GM19397 (cell line): ENCODE data around the gene GPX6.
"Not testable (repeated sequence)": the region's sequence is repeated elsewhere in the genome, so short reads cannot be mapped to it uniquely, and the experiment has no call there.

ENCODE experiments used
- ATAC-seq: cut with Tn5 transposase; IDR thresholded peaks from one replicate; pipeline ENCODE4 v1.9.1; 2021; ENCODE audit warnings: mild to moderate bottlenecking, moderate library complexity; ENCODE audit not compliant: unreplicated experiment

Gene GPX6

GRCh38 chr6:28525496-28526039 is 10.0 kb upstream of the GPX6 start, which contains the start of gene GPX5:
Gene GPX5 (plus strand): TSS chr6:28525881. CDS start chr6:28526014, 133 bp downstream.
- no peak for ATAC-seq

- no peak for ATAC-seq
These were observed 7.6 kb upstream of the GPX6 start for GRCh38 chr6:28523241-28523622.

GRCh38 chr6:28522594-28523240 is 7.1 kb upstream of the GPX6 start:
- ATAC-seq, result no peak

GRCh38 chr6:28517964-28518363 is 2.4 kb upstream of the GPX6 start:
- ATAC-seq, result no peak

GRCh38 chr6:28512387-28512786 is 3.2 kb downstream of the GPX6 start:
- not testable (repeated sequence) for ATAC-seq

GRCh38 chr6:28511628-28512300 is 3.8 kb downstream of the GPX6 start:
- ATAC-seq, result no peak

GRCh38 chr6:28506807-28507475 is 8.7 kb downstream of the GPX6 start:
- ATAC-seq, result no peak

GRCh38 chr6:28505733-28506132 is 9.9 kb downstream of the GPX6 start:
- no peak for ATAC-seq

GRCh38 chr6:28502709-28503305 is 12.8 kb downstream of the GPX6 start:
- ATAC-seq, result not testable (repeated sequence)

GRCh38 chr6:28502136-28502535 is 13.5 kb downstream of the GPX6 start:
- ATAC-seq, result not testable (repeated sequence)

- no peak for ATAC-seq
These were observed 14.3 kb downstream of the GPX6 start for GRCh38 chr6:28501259-28501658.

- ATAC-seq, result no peak
These were observed 17.7 kb downstream of the GPX6 start for GRCh38 chr6:28497893-28498292.

GRCh38 chr6:28497306-28497705 is 18.3 kb downstream of the GPX6 start:
- ATAC-seq, result no peak

GRCh38 chr6:28496099-28496779 is 19.4 kb downstream of the GPX6 start:
- no peak for ATAC-seq

GRCh38 chr6:28491984-28492317 is 23.6 kb downstream of the GPX6 start:
- ATAC-seq, result no peak

GRCh38 chr6:28490205-28490890 is 25.2 kb downstream of the GPX6 start:
- ATAC-seq, result no peak

- peak; percentile 64 for ATAC-seq
These were observed 26.0 kb downstream of the GPX6 start for GRCh38 chr6:28489366-28490204.

- ATAC-seq, result no peak
These were observed 26.7 kb downstream of the GPX6 start for GRCh38 chr6:28488916-28489365.

GRCh38 chr6:28486988-28487742 is 28.4 kb downstream of the GPX6 start:
- no peak for ATAC-seq
